Measurements from ENCODE around the gene STK32B. TPM values are rescaled to one million over a fixed set of nuclear protein-coding genes. Genes with fewer than 3 reads are reported as not detected.

STK32B gene
- total RNA-seq, 2 experiments from 2014 or later = not detected

DNA sequence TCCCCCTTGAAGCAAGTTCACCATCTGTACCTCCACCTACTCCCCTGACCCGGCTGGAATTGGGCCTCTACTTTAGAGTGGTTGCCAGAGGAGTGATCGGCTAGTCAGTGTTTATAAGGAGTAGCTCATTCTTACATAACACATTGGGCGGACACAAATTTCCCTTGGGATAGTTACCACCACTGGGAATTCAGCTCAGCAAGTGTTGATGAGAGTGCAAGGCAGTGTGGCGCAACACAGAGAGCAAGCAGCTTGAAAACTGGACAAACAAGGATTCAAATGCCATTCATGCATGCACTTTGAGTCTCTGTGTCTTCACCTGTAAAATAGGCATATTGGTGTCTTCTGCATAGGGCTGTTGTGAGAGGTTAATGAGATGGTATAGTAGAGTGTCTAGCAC lies 92.7 kb downstream of the STK32B start:
- ATAC-seq (no peak), DNase-seq (no peak)
- Mint-ChIP-seq H3K27me3 (no peaks in the 10 kb centered on the region), H3K9me3 (no peaks in the 10 kb centered on the region), H3K27ac (no peak overlapping the region), H3K4me3 (no peak overlapping the region), H3K4me1 (ENCODE audit: low read depth) (no peaks in the 10 kb centered on the region), H3K36me3 (ENCODE audit: low read depth) (no peaks in the 10 kb centered on the region)
- ChIA-PET CTCF (no interaction called here), POLR2A (no interaction called here)
- intact Hi-C loops (cut with micrococcal nuclease) = no loop called here
- TF ChIP-seq, protein P1, sequence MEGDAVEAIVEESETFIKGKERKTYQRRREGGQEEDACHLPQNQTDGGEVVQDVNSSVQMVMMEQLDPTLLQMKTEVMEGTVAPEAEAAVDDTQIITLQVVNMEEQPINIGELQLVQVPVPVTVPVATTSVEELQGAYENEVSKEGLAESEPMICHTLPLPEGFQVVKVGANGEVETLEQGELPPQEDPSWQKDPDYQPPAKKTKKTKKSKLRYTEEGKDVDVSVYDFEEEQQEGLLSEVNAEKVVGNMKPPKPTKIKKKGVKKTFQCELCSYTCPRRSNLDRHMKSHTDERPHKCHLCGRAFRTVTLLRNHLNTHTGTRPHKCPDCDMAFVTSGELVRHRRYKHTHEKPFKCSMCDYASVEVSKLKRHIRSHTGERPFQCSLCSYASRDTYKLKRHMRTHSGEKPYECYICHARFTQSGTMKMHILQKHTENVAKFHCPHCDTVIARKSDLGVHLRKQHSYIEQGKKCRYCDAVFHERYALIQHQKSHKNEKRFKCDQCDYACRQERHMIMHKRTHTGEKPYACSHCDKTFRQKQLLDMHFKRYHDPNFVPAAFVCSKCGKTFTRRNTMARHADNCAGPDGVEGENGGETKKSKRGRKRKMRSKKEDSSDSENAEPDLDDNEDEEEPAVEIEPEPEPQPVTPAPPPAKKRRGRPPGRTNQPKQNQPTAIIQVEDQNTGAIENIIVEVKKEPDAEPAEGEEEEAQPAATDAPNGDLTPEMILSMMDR (IDR thresholded peaks at IDR 0.05) = no peak

DNA sequence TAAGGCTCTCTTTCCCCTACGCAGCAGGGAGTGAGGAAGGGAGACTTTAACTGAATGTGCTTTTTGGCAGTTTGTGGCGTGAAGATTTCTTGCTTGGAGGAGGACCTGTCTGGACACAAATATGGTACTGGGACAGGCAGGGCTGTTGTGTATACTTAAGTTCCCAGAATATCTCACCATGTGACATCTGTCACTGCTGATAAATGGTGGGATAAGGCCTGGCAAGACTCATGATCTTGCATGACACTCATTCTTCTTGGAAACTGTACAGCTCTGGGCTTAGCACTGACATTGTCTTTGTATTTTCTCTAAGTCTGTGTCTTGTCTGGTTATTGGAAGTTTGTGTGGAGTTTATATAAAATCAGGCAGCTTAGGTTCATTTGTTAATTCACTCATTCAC lies 93.1 kb downstream of the STK32B start:
- Mint-ChIP-seq H3K4me3 (no peak overlapping the region), H3K4me1 (ENCODE audit: low read depth) (no peaks in the 10 kb centered on the region), H3K27me3 (no peaks in the 10 kb centered on the region), H3K9me3 (no peaks in the 10 kb centered on the region), H3K27ac (no peak overlapping the region), H3K36me3 (ENCODE audit: low read depth) (no peaks in the 10 kb centered on the region)
- POLR2A ChIA-PET = no interaction called here
- ATAC-seq (no peak), DNase-seq (no peak)
- intact Hi-C loops (cut with micrococcal nuclease) = no loop called here
- TF ChIP-seq, protein P1 (IDR thresholded peaks at IDR 0.05) = no peak
- CTCF ChIA-PET = no interaction called here

DNA sequence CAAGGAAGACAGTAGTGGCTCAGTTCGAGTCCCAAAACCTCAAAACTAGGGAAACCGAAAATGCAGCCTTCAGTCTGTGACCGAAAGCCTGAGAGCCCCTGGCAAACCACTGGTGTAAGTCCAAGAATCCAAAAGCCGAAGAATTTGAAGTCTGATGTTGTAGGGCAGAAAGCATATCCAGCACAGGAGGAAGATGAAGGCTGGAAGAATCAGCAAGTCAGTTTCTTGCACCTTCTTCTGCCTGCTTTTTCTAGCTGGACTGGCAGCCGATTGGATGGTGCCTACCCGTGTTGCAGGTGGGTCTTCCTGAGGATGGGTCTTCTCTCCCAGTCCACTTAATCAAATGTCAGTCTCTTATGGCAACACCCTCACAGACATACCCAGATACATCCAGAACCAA lies 95.0 kb downstream of the STK32B start:
- H3K9me3 Mint-ChIP-seq = no peaks in the 10 kb centered on the region
- POLR2A ChIA-PET = no interaction called here
- H3K27me3 Mint-ChIP-seq = no peaks in the 10 kb centered on the region
- H3K36me3 Mint-ChIP-seq (ENCODE audit: low read depth) = no peaks in the 10 kb centered on the region
- intact Hi-C loops (cut with micrococcal nuclease) = no loop called here
- DNase-seq (no peak), ATAC-seq (no peak)
- H3K4me3 Mint-ChIP-seq = no peak overlapping the region
- TF ChIP-seq, protein P1 (IDR thresholded peaks at IDR 0.05) = no peak
- H3K27ac Mint-ChIP-seq = no peak overlapping the region
- no peaks in the 10 kb centered on the region for H3K4me1 Mint-ChIP-seq (ENCODE audit: low read depth)
- CTCF ChIA-PET = no interaction called here

DNA sequence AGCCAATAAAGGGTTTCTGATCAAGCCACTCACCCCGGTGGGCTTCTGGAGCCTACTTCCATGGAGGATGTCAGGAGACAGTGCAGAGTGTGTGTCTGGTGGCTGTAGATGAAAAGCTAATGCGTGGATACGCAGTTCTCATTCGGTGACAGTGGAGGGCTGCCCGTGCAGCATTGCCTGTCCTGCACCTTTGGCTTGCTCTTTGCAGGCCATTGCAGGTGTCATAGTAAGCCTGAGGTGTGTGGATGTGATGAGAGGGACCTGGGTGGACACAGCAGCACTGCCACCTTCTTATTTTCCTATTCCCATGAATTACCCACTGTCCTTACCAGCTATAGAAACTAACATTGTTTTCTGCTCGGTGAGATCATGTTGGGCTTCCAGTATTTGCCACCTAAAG lies 101.2 kb downstream of the STK32B start:
- Mint-ChIP-seq H3K4me1 (ENCODE audit: low read depth) (no peaks in the 10 kb centered on the region), H3K4me3 (no peak overlapping the region), H3K9me3 (no peaks in the 10 kb centered on the region), H3K27ac (no peak overlapping the region), H3K27me3 (no peaks in the 10 kb centered on the region), H3K36me3 (ENCODE audit: low read depth) (no peaks in the 10 kb centered on the region)
- intact Hi-C loops (cut with micrococcal nuclease) = no loop called here
- TF ChIP-seq, protein P1 (IDR thresholded peaks at IDR 0.05) = no peak
- CTCF ChIA-PET = no interaction called here
- no peak for DNase-seq
- POLR2A ChIA-PET = no interaction called here
- ATAC-seq = no peak

DNA sequence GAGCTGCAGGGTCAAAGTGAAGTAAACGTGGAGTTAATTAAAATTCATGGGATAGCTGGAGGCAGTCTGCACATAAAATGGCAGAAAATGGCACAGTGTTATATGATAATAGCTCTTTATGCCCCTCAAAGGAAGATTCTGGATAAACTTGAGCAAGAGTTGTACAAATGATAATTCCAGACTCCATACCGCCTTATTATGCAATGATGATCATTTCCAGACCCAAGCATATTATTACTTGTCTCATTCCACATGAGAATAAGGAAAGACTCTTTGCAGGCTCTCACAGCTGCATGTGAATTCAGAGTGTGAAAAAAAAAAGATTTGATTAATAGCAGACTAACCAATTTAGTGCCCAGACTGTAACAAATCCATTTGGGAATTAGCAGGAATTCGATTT lies 105.4 kb downstream of the STK32B start:
- TF ChIP-seq, protein P1 (IDR thresholded peaks at IDR 0.05) = no peak
- ChIA-PET POLR2A (no interaction called here), CTCF (no interaction called here)
- Mint-ChIP-seq H3K9me3 (no peaks in the 10 kb centered on the region), H3K27ac (no peak overlapping the region), H3K27me3 (no peaks in the 10 kb centered on the region), H3K4me3 (no peak overlapping the region), H3K36me3 (ENCODE audit: low read depth) (no peaks in the 10 kb centered on the region), H3K4me1 (ENCODE audit: low read depth) (no peaks in the 10 kb centered on the region)
- no peak for DNase-seq
- intact Hi-C loops (cut with micrococcal nuclease) = no loop called here
- no peak for ATAC-seq

All from activated CD8-positive, alpha-beta T cell treated with anti-CD3 and anti-CD28 coated beads for 36 hours (primary cell).